Activated CD4-positive, CD25-positive, alpha-beta regulatory T cell (primary cell): ENCODE measurements around the gene GFOD2.

Experiments used
- DNase-seq, 4 experiments: peaks; one replicate each; lab custom pipeline; 2025; lab: John Stamatoyannopoulos, UW

Gene GFOD2

DNA sequence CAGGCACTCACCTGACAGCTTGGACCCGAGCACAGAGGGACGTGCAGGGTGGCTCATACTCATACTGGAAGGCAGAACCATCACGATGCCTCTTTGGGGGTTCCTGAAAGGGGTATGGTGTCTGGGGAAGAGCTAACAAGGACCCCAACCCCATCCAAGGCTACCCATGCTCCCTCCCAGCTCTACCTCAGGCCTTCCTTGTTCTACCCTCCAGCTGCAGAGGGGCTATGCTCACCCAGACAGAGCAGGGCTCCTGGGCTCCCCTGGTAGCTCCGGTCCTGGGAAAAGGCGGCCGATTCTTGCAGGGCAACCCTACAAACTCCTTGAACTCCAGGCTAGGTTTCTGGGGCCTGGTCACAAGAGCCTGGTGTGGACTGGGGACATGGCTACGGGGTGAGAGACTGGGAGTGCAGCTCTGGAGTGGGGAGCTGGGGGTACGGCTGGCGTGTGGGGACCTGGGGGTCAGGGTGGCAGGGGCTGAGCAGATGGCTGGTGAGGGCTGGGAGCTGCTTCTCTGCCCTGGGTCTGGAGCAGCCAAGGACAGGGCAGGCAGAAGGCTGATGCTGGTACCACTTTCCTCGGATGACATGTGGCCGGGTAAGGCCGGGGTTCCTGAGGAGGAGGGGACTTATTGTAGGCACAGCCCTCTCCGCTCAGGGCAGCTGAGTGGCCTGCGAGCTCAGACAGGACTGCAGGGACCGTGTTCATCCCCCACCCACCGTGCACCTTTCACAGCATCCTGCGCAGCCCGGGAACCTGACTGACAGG is 61.2 kb downstream of the GFOD2 start:
- DNase-seq, result no peak

DNA sequence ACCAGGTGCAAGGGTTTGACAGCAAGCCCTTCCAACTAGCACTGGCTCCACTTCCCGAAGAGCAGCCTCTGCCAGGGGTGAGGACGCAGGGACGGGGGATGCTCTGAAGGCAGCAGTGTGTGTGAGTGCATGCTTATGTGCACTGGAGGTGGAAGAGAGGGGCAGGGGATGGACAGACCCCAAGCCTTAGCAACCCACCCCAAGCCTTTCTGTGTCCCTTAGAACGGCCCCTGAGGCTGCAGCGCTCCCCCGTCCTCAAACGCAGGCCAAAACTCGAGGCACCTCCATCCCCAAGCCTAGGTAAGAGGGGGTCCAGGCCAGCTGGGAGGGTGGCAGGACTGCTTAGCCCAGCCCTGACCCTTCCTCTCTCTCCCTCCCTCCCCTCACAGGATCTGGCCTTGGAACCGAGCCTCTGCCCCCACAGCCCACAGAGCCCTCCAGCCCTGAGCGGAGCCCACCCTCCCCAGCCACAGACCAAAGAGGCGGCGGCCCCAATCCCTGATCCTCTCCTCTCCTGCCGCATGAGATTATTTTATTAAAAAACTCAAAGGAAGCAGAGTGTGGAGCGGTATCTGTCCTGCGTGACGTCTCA is 62.0 kb downstream of the GFOD2 start:
- no peak for DNase-seq

DNA sequence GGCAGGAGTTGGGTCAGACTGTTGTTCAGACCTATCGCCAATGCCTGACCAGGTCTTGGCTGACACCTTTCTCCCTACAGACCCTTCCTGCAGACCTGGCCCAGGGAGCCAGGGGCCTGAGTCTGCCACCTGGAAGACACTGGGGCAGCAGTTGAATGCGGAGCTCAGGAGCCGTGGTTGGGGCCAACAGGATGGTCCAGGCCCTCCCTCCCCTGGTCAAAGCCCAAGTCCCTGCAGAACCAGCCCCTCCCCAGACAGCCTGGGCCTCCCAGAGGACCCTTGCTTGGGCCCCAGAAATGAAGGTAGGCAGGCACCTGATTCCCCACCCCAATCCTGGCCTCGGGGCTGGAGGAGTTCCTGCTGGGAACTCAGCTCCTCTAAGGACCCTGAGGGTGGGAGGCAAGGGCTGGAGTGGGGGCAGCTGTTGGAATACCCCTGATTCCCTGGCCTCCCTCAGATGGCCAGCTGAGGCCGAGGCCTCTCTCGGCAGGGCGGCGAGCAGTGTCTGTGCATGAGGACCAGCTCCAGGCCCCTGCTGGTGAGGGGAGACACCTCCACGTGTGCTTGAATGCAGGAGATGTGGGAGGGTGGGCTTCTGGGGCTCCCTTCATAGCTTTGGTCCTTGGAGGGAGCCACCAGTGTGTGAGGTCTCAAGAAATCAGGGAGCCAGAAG is 62.6 kb downstream of the GFOD2 start:
- DNase-seq, result no peak

DNA sequence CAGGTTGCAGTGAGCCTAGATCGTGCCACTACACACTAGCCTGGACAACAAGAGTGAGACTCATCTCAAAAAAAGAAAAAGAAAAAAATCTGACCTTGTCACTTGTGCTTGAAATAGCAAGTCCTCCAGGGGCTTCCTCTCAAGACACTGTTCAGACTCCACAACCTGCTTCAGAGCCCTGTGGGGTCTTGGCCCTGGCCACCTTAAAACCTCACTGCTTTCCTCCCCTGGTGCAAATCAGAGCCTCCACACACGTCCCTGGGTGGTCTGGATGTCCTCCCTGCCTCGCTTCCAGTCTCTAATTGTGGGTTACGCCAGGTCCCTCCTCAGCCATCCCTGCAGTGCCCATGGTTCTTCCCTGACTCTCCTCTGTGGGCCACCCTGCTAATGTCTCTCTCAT is 63.8 kb downstream of the GFOD2 start:
- no peak for DNase-seq

DNA sequence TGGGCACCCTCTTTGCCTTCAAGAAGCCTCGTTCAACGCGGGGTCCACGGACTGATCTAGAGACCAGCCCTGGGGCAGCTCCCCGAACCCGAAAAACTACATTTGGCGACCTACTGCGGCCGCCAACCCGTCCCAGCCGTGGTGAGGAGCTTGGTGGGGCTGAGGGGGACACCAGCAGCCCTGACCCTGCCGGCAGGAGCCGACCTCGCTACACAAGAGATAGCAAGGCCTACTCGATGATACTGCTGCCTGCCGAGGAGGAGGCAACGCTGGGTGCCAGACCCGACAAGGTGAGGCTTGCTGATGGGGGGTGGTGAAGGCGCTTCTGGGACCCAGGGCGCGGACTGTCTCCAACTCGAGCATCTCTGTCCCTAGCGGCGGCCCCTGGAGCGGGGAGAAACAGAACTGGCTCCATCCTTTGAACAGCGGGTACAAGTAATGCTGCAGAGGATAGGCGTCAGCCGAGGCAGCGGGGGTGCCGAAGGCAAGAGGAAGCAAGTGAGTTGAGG is 64.7 kb downstream of the GFOD2 start:
- DNase-seq, result no peak

DNA sequence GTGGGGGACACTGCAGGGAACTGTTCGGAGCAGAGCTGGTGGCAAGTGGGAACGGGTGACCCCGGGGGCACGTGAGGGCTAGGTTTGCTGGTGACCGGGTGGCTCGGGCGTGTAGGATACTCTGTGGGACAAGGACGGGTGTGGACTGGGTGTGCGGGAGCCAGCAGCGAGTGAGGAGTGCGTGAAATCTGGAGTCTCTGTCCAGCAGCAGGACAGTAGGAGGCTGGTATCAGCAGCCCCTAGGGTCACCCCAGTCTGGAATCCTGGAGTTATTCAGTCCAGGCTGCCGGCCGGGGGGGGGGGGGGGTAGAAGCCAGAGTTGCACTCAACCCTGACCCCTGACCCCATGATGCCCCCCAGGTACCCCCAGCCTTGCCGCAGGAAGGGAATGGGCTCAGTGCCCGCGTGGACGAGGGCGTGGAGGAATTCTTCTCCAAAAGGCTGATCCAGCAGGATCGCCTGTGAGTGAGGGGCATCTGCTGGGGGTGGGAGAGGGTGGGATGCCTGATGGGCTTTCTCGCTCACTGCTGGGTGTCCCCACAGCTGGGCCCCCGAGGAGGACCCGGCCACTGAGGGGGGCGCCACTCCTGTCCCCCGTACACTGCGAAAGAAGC is 65.2 kb downstream of the GFOD2 start:
- no peak for DNase-seq

DNA sequence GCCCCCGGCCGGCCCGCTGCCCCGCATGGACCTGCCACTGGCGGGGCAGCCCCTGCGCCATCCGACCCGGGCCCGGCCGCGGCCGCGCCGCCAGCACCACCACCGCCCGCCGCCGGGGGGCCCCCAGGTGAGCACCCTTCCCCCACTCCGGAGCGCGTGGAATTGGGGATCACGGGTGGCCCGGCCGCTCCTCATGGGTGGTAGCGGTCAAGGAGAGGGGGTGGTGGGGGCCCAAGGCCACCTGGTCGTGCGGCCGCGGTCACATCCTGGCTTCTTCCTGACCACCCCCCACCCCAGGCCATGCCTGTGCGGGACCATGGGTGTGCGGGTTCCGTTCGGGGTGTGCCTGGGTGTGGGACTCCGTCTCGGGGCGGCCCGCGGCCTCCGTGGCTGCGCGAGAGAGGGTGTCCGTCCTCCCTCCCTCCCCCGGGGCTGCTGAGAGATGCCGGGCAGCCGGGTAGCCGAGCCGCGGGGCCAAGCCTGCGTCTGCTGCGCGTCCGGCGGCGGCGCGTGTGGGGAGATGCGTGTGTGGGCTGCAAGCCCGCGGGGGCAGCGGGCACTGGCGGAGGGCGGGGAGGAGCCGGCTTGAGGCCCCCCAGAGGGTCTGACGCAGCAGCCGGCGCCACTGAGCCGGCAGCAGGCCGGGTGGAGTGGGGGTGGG is 65.9 kb downstream of the GFOD2 start:
- no peak for DNase-seq

DNA sequence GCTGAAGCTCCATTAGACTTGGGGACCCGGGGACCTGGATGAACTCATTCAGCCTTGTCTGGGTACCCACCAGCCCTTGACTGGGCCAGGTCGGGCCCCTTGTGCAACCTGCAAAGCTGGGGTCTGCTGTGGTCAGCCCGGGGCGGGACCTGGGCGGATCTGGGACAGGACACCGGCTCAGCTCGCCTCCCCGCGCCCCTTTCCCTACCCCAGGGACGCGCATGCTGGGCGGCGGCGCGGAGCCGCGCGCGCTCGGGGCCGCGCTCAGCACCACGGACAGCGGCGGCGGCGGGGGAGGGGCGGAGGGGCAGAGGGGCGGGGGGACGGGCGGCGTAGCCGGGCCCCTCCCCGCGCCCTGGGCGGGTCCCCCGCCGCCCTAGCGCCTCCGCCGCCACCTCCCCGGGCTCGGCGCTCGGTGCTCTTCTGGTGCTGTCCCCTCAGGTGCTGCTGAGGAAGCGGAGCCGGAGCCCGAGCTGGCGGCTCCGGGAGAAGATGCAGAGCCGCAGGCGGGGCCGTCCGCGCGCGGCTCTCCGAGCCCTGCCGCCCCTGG is 66.5 kb downstream of the GFOD2 start:
- DNase-seq, result no peak

DNA sequence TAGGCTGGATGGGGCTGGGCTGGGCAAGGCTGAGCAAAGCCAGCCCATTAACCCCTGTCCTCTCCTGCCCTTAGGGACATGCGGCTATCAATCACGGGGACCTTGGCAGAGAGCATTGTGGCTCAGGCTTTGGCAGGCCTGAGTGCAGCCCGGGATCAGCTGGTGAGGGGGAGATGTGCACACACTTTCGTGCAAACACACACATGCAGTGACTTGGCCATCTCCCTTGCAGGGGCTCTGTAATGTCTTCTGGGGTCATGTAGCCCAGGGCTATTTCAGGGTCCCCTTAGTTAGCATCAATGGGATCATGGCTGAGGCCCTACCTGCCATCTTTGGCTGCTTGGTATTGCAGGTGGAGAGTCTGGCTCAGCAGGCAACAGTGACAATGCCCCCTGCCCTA is 67.3 kb downstream of the GFOD2 start:
- DNase-seq, result no peak

DNA sequence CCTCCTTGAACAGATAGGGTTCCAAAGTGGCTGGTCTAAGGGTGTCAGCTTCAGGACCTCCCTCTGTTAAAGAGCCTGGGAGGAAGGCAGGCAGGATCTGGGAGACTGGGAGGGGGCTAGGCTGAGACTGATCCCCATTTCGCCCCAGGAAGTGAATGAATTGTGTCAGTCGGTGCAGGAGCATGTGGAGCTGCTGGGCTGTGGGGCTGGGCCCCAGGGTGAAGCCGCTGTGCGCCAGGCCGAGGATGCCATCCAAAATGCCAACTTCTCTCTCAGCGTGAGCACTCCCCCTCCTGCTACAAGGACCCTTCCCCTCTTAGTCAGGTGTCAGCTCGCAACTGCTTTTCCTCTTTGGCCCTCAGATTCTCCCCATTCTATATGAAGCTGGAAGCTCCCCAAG is 68.1 kb downstream of the GFOD2 start:
- no peak for DNase-seq

DNA sequence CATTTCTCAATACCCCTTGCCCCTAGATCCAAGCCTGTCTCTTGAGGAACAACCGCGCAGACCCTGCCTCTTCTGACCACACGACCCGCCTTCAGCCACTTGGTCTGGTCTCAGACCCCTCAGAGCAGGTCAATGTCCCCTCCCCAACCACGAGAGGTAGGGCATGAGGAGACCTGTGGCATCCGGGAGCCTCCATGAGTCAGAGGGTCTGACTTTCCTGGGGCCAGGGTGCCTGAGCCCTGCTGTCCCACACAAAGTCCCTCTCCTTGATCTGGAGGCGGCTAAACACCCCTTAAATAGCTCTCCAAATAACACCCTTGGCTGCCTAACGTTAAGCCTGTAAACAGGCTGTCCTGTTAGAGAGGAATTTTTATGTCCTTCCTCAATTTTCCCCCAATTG is 69.1 kb downstream of the GFOD2 start:
- no peak for DNase-seq

DNA sequence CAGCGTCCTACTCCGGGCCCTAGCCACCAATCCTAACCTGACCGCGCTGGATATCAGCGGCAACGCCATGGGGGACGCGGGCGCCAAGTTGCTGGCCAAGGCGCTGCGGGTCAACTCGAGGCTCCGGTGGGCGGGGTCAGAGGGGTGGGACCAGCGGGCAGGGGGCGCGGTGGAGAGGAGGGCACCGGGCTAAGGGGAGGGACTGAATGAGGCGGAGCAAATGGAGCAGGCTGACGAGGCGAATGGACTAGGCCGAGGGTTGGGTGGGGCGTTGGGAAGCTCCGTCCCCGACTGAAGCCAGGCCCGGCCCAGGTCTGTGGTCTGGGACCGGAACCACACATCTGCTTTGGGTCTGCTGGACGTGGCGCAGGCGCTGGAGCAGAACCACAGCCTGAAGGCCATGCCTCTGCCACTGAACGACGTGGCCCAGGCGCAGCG is 69.6 kb downstream of the GFOD2 start:
- no peak for DNase-seq

DNA sequence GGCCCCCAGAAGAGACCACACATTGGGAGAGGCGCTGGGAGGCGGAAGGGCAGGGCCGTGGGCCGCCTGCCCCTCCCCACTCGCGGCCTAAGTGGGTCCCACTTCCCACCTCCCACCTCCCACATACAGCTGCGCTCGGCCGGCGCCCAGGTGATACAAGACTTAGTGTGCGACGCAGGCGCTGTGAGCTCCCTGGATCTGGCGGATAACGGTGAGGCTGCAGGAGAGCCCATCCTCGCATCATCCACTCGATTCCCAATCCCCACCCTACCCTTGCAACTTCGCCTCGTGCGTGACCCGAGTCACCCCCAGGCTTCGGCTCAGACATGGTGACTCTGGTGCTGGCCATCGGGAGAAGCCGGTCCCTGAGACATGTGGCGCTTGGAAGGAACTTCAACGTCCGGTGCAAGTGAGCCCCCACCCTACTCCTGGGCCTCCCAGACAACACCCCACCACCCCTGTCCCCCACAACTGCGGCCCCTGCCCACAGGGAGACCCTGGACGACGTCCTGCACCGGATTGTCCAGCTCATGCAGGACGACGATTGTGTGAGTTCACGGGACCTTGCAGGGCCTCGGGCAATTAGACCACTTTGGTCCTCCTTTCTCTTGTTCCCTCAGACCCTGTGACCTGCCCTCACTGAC is 70.2 kb downstream of the GFOD2 start:
- no peak for DNase-seq

DNA sequence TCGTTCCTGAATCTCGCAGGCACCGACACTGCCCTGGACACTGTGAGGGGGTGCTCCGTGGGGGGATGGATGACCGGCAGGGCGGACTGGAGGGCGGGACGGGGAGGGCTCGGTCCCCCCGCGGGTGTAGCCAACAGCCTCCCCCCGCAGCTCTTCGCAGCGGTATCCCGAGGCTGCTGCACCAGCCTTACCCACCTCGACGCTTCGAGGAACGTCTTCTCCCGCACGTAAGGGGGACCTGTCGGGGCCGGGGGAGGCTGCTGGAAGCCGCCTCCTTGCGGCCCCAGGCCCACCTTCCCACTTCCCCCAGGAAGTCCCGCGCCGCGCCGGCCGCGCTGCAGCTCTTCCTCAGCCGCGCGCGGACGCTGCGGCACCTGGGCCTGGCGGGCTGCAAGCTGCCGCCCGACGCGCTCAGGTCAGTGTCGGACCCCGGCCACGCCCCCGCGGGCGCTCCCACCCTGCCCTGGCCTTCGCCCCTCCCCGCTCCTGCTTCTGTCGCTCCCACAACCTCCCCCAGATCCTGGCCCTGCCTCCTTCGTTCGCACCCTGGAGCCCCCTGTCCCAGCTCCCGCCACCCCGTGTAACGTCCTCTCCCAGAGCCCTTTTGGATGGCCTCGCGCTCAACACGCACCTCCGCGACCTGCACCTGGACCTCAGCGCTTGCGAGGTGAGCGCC is 70.9 kb downstream of the GFOD2 start:
- DNase-seq, result no peak

DNA sequence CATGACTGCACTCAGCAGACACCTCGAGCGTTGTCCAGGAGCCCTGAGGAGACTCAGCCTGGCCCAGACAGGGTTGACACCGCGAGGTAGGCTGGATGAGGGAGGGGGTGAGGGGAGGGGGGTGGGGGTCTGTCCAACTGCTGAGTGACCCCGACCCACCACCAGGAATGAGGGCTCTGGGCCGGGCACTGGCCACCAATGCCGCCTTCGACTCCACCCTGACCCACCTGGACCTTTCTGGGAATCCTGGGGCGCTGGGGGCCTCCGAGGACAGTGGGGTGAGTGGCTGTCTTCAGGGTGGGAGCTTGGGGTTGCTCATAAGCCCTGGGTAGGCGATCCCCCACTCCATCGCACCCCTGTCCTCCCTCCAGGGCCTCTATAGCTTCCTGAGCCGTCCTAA is 71.4 kb downstream of the GFOD2 start:
- no peak for DNase-seq

DNA sequence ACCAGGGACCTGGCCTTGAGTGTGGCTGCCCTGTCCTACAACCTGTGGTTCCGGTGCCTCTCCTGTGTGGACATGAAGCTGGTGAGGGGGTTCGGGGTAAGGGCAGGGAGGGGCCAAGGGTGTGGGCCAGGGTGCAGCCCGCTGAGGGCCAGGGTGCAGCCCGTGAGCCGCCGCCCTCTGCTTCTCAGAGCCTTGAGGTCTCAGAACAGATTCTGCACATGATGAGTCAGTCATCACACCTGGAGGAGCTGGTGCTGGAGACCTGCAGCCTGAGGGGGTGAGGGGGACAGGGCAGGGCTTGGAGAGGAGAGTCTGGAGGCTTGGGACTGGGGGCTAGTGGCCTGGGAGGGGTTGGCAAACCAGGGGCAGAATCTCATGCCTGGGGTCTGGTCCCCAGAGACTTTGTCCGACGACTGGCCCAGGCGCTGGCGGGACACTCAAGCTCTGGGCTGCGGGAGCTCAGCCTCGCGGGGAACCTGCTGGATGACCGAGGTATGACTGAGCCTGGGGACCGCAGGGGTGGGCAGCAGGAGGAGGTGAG is 71.9 kb downstream of the GFOD2 start:
- DNase-seq, result no peak

DNA sequence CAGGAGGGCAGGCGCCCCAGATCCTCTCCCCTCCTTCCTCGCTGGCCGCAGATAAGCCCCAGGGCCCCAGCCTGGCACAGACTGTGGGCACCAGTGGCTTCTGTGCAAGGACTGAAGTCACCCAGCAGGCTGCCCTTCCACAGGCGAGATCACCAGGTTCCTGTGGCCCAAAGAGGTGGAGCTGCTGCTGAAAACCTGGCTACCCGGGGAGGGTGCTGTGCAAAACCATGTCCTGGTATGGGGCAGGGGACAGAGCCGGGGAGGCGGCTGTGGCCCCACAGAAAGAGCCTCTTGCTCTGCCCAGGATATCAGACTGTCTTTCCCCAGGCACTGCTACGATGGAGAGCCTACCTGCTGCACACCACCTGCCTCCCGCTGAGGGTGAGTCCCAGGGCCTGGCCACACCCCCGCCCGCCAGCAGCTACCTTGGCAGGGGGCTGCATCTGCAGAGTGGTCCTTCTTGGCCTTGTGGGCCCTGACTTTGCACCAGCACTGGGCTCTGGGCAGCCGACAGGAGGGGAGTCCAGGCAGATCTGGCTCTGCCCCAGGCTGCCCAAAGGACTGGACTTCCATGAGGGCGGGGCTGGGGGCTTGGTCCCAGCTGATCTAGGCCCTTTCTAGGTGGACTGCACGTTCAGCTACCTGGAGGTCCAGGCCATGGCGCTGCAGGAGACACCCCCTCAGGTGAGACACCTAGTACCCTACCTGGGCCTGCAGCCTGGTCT is 73.6 kb downstream of the GFOD2 start:
- no peak for DNase-seq

DNA sequence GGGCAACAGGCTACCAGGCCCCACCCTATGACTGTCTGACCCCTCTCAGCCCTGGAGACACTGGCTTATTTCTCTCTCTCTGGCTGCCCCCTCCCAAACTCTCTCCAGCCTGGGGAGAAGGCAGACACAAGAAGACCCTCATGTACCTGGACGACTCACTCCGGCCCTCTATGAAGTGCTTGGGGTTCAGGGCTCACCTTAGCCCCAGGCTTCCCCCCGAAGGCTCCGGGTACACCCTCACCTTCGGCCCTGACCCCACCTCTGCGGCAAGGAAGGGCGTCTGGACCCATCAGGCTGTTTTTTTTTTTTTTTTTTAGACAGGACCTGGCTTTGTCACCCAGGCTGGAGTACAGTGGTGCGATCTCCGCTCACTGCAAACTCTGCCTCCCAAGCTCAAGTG is 75.1 kb downstream of the GFOD2 start:
- no peak for DNase-seq

DNA sequence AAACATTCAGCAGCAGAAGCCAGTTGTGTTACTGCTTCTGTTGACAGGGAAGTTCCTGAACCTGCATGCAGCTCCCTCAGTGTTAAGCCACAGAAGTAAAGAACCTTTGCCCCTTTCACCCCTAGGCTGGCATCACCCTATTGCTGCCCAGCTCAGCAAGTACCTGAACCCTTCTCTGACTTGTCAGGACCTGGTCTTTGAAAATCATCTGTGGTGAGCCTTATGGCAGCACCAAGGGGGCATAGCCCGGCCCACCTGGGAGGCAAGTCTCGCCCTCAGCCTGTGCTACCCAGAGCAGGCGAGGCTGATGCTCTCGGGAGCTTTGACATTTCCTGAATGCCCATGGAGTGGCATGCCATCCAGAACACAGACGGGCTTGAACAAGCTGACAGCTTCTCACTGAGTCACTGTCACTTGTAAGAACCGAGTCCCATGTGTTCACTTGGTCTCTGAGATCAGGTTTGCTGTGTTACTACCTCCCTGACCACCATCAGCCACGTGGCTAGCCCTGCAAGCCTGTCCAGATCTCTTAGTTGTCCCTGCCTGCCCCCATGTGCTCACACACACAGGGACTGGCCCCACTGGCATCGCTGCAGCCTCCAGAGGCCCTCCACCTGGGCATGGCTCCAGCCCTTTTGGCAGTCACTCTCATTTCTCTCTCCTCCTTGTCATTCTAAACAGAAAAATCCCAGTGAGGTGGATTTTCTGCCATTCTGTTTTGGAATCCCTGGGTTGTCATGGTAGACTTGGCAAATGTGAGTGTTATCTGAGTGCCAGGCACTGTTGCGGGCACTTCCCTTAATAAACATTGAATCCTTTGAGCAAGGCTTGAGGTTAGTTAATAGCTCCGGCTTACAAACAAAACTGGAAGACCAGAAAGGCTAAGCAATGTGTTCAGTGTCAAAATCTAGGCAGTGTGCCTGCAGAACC is 77.1 kb downstream of the GFOD2 start:
- no peak for DNase-seq
